ENCODE data around the gene TOMM40L. TPM values are rescaled to one million over a fixed set of nuclear protein-coding genes. Genes with fewer than 3 reads are reported as not detected.

The TOMM40L gene
- total RNA-seq, 4 donors from 2014 or later = 2.6 to 13.2 (median 7.3) TPM

DNA sequence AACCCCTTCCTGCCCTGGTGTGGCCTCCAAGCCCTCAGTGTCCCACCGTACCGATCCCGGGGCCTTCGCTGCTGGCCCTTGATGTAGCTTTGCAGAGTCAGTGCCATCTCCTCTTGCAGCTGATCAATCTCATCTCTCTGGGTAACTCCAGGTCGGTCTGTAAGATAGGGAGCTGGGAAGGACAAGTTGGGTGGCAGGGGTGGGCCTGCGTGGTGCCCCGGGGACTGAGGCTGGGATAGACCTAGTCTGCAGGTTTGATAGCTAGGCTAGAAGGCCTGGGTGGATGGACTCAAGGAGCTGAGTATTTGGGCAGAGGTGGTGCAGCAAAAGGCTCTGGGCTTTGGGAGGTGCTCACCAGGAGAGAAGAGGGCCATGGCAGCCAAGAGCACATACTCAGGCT is 4.9 kb downstream of the TOMM40L start:
- TF ChIP-seq POLR2A (IDR thresholded peaks at IDR 0.05) = no peak
- TF ChIP-seq, protein P1, sequence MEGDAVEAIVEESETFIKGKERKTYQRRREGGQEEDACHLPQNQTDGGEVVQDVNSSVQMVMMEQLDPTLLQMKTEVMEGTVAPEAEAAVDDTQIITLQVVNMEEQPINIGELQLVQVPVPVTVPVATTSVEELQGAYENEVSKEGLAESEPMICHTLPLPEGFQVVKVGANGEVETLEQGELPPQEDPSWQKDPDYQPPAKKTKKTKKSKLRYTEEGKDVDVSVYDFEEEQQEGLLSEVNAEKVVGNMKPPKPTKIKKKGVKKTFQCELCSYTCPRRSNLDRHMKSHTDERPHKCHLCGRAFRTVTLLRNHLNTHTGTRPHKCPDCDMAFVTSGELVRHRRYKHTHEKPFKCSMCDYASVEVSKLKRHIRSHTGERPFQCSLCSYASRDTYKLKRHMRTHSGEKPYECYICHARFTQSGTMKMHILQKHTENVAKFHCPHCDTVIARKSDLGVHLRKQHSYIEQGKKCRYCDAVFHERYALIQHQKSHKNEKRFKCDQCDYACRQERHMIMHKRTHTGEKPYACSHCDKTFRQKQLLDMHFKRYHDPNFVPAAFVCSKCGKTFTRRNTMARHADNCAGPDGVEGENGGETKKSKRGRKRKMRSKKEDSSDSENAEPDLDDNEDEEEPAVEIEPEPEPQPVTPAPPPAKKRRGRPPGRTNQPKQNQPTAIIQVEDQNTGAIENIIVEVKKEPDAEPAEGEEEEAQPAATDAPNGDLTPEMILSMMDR (IDR thresholded peaks at IDR 0.05) = no peak
- Histone ChIP-seq H3K4me3 (no peak overlapping the region), H3K27ac (no peak overlapping the region), H3K4me1 (peaks cover 2 to 8% of the 10 kb centered on the region in 2 donors), H3K9me3 (no peaks in the 10 kb centered on the region), H3K36me3 (no peaks in the 10 kb centered on the region), H3K27me3 (no peaks in the 10 kb centered on the region)
- no peak for DNase-seq
- intact Hi-C loops (cut with DNase I; ENCODE audit: low total_unique reads) = no loop called here

DNA sequence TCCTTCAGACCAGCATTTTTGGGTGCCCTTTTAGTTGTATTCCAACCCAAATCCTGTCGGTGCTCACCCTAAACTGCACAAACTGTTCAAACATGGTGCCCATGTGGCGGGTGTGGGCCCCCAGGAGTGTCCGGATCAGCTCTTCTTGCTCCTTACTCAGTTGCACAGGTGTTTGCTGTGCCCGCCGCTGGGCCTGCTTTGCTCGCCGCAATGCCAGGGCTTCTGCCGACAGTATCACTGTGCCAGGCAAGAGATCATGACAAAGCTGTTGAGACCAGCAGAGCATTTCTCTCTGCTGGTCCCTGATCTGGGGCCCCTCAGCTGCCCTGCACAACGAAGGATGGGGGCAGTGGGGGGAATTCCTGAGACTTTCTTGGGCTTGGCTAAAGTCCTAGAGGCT is 7.2 kb downstream of the TOMM40L start:
- H3K27ac ChIP-seq = no peak overlapping the region
- no peaks in the 10 kb centered on the region for H3K27me3 ChIP-seq
- H3K4me1 ChIP-seq = no peaks in the 10 kb centered on the region
- no peaks in the 10 kb centered on the region for H3K9me3 ChIP-seq
- H3K4me3 ChIP-seq = no peak overlapping the region
- H3K36me3 ChIP-seq = no peaks in the 10 kb centered on the region
- TF ChIP-seq, protein P1 (IDR thresholded peaks at IDR 0.05) = no peak
- no peak for TF ChIP-seq POLR2A (IDR thresholded peaks at IDR 0.05)
- intact Hi-C loops (cut with DNase I; ENCODE audit: low total_unique reads) = no loop called here
- DNase-seq = no peak

DNA sequence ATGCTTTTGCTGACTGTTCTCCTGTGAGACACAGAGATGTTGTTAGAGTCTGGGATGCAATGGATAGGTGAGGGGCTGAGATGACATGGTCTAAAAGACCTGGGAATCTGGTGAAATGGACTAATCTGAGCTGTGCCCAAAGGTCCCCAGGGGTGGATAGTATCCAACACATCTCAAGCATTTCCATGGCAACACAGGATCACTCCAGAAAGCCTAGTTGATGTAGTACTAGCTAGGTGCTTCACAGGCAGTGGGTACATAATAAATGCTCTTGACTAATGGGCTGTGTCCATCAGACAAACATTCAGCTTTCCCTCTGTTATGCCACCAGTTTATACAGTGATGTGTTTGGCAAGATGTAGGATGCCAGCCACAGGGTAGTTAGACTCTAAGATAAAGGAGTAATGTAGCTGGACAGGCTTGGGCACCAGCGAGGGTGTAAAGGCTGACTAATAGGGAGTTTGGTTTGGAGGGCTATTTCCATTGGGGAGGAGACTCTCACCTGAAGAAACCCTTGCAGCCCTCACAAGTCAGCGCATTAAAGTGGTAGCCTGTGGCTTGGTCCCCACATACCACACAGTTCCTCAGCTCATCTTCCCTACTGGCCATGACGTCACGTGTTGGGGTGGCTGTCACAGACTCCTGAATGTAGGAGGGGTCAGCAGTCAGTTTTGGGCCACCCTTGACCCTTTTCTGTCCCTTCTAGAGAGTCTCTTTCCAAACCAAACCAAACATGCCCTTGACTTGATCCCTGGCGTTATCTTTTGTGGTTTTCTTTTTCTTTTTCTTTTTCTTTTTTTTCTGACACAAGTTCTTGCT is 10.3 kb downstream of the TOMM40L start:
- no peak for DNase-seq
- TF ChIP-seq, protein P1 (IDR thresholded peaks at IDR 0.05) = no peak
- no peak for TF ChIP-seq POLR2A (IDR thresholded peaks at IDR 0.05)
- Histone ChIP-seq H3K9me3 (no peaks in the 10 kb centered on the region), H3K4me1 (no peaks in the 10 kb centered on the region), H3K27me3 (no peaks in the 10 kb centered on the region), H3K27ac (no peak overlapping the region), H3K4me3 (no peak overlapping the region), H3K36me3 (no peaks in the 10 kb centered on the region)
- intact Hi-C loops (cut with DNase I; ENCODE audit: low total_unique reads) = no loop called here

DNA sequence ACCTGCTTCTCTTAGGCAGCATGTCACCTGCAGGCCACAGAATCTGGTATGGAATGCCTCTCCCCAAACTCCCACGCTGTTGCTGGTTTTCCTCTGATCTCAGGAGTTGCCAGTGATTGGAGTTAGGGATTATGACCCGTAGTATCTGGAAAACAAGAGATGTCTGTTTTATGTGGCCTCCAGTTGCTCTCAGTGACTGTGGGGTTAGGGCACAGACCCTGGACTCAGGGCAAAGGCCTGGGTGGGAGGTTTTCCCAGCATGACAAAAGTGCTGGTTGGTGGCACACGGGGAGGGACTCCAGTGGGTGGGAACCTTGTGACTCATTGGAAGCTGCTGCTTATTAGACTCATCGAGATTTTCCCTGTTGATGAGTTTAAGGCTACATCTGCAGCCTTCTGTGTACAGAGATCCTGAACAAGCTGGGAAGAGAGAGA is 12.2 kb downstream of the TOMM40L start, which contains the start of gene NR1I3:
NR1I3 (minus strand) TSS at position 165 of the 435 bp plus-strand sequence. CDS start 1,638 bp downstream, outside the sequence.
- DNase-seq = no peak
- H3K27me3 ChIP-seq = no peaks in the 10 kb centered on the region
- H3K36me3 ChIP-seq = no peaks in the 10 kb centered on the region
- H3K4me3 ChIP-seq = no peak within 1 kb of the TSS
- H3K27ac ChIP-seq = no peak within 1 kb of the TSS
- no peaks in the 10 kb centered on the region for H3K9me3 ChIP-seq
- TF ChIP-seq POLR2A (IDR thresholded peaks at IDR 0.05) = no peak
- TF ChIP-seq, protein P1 (IDR thresholded peaks at IDR 0.05) = no peak
- no peaks in the 10 kb centered on the region for H3K4me1 ChIP-seq
- intact Hi-C loops (cut with DNase I; ENCODE audit: low total_unique reads) = no loop called here

DNA sequence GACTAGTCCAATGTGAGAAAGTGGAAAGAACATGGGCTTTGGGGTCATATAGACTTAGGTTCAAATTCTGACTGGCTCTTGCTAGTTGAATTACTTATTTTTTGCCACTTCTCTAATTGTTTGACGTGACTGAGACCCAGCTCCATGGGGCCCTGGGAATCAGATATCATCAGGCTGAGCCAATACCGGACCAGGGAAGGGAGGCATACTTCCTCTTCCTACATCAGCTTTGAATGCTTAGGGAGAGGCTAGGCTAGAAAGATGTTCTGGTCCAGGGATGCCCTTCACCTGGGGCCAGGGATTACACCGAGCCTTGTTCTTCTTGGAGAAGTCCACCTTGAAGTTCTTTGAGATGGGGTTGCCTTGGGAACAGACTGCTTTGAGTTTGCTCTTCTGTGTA is 15.8 kb downstream of the TOMM40L start:
- Histone ChIP-seq H3K4me3 (no peak overlapping the region), H3K36me3 (no peaks in the 10 kb centered on the region), H3K9me3 (no peaks in the 10 kb centered on the region), H3K27me3 (no peaks in the 10 kb centered on the region), H3K4me1 (no peaks in the 10 kb centered on the region), H3K27ac (no peak overlapping the region)
- TF ChIP-seq, protein P1 (IDR thresholded peaks at IDR 0.05) = no peak
- no peak for TF ChIP-seq POLR2A (IDR thresholded peaks at IDR 0.05)
- no peak for DNase-seq
- intact Hi-C loops (cut with DNase I; ENCODE audit: low total_unique reads) = no loop called here

Measured in uterus (tissue), 4 donors.